HCT116 (cell line): ENCODE data around the gene AQP1. TPM values are rescaled to one million over a fixed set of nuclear protein-coding genes. Genes with fewer than 3 reads are reported as not detected.

Source experiments
- ATAC-seq: fragments of 200-7000 bp; cut with Tn5 transposase; 2 replicates; pipeline ENCODE4 v1.9.1; 2020; ENCODE audit warnings: mild to moderate bottlenecking, moderate library complexity
- BruUV-seq: library from RNA; stranded (reverse); fragments of 400-500 nt; replicated peaks from 2 replicates; lab custom pipeline; 2021; lab: Mats Ljungman, UMichigan
- CTCF ChIA-PET: fragments of 300-600 bp; sonication (Branson Sonifier 250); formaldehyde crosslinking; loops from one replicate; lab custom pipeline; 2021; ENCODE audit warnings: antibody characterized with exemption; lab: Charles Lee
- POLR2A ChIA-PET: fragments of 300-600, 350-600 bp; sonication (Branson Sonifier 250); formaldehyde crosslinking; loops from one replicate; lab custom pipeline; 2021; ENCODE audit warnings: antibody characterized with exemption; lab: Charles Lee
- RAD21 ChIA-PET, 2 experiments: fragments of 300-600 bp; sonication (Branson Sonifier 250); formaldehyde crosslinking; loops; one replicate each; lab custom pipeline; 2023; ENCODE audit warnings: low total read pairs in 2 of 2; ENCODE audit not compliant: uncharacterized antibody in 2 of 2, unreplicated experiment in 2 of 2, low non-redundant PET in 1 of 2; lab: Charles Lee
- DNase-seq: peaks from one replicate; pipeline ENCODE4 v3.0.0-alpha.2; 2010; ENCODE audit warnings: low read depth, low spot score
- H2AFZ ChIP-seq: fragments of 200-600 bp; shearing (Covaris generic), sonication (generic); 2 replicates; pipeline ENCODE4 v1.6.1; 2017; ENCODE audit warnings: low read depth, mixed run types, mixed read lengths, antibody characterized with exemption, low read length; ENCODE audit not compliant: poor library complexity, severe bottlenecking
- H3K27ac ChIP-seq: 2 replicates; pipeline ENCODE4 v1.5.1; 2012; ENCODE audit warnings: low read depth, low read length
- H3K27me3 ChIP-seq: fragments of 200-600 bp; sonication (generic); 2 replicates; pipeline ENCODE4 v1.6.1; 2016; ENCODE audit warnings: mixed run types, low read length, mixed read lengths; ENCODE audit not compliant: insufficient read depth
- H3K36me3 ChIP-seq, 2 experiments: fragments of 200-500 bp in 1 of 2; fragments of 200-600 bp in 1 of 2; sonication (Bioruptor generic) in 1 of 2; sonication (generic) in 1 of 2; 2 replicates each; pipeline versions ENCODE4 v1.5.1 to v1.6.1; 2014 to 2016; ENCODE audit warnings: low read length in 2 of 2, inconsistent platforms in 1 of 2, mixed read lengths in 1 of 2, mixed run types in 1 of 2; ENCODE audit not compliant: insufficient read depth in 2 of 2, control insufficient read depth in 1 of 2
- H3K4me1 ChIP-seq, 2 experiments: fragments of 200-600 bp in 1 of 2; sonication (generic) in 1 of 2; 2 replicates each; pipeline versions ENCODE4 v1.5.1 to v1.6.1; 2012 to 2017; ENCODE audit warnings: low read length in 2 of 2, inconsistent platforms in 1 of 2, mild to moderate bottlenecking in 1 of 2, mixed read lengths in 1 of 2, mixed run types in 1 of 2, moderate library complexity in 1 of 2; ENCODE audit not compliant: insufficient read depth in 2 of 2, control insufficient read depth in 1 of 2
- H3K4me2 ChIP-seq: fragments of 200-600 bp; sonication (generic); 2 replicates; pipeline ENCODE4 v1.6.1; 2017; ENCODE audit warnings: mixed run types, low read length, mixed read lengths
- H3K4me3 ChIP-seq, 2 experiments: fragments of 200-600 bp in 1 of 2; sonication (generic) in 1 of 2; replicated peaks in 1 of 2; 2 replicates each; pipeline ENCODE4 v1.5.1; 2011 to 2016; ENCODE audit warnings: low read length in 2 of 2, control low read depth in 1 of 2, low read depth in 1 of 2, mild to moderate bottlenecking in 1 of 2, mixed read lengths in 1 of 2, mixed run types in 1 of 2
- H3K79me2 ChIP-seq: fragments of 200-600 bp; sonication (generic); 2 replicates; pipeline ENCODE4 v1.6.1; 2017; ENCODE audit warnings: mild to moderate bottlenecking, mixed run types, low read length, moderate library complexity, mixed read lengths; ENCODE audit not compliant: insufficient read depth
- H3K9ac ChIP-seq: fragments of 200-600 bp; sonication (generic); 2 replicates; pipeline ENCODE4 v1.6.1; 2016; ENCODE audit warnings: low read length, mixed read lengths
- H3K9me2 ChIP-seq: fragments of 200-600 bp; sonication (generic), shearing (Covaris generic); 2 replicates; pipeline ENCODE4 v1.6.1; 2017; ENCODE audit warnings: mixed run types, mild to moderate bottlenecking, moderate library complexity; ENCODE audit not compliant: insufficient read depth
- H3K9me3 ChIP-seq, 2 experiments: fragments of 200-500 bp in 1 of 2; fragments of 200-600 bp in 1 of 2; sonication (Bioruptor generic) in 1 of 2; sonication (generic) in 1 of 2; 2 replicates each; pipeline ENCODE4 v1.6.1; 2014 to 2017; ENCODE audit warnings: low read length in 2 of 2, mixed read lengths in 2 of 2, inconsistent platforms in 1 of 2, low read depth in 1 of 2, mild to moderate bottlenecking in 1 of 2, mixed run types in 1 of 2, moderate library complexity in 1 of 2; ENCODE audit not compliant: control insufficient read depth in 1 of 2, insufficient read depth in 1 of 2
- H4K20me1 ChIP-seq: fragments of 200-600 bp; sonication (generic), shearing (Covaris generic); 2 replicates; pipeline ENCODE4 v1.6.1; 2017; ENCODE audit warnings: mixed run types, mild to moderate bottlenecking, moderate library complexity; ENCODE audit not compliant: insufficient read depth
- CBX3 ChIP-seq: IDR thresholded peaks from 2 replicates; pipeline ENCODE4 v1.6.1; 2012; ENCODE audit warnings: low read depth
- CEBPB ChIP-seq: IDR thresholded peaks from 2 replicates; pipeline ENCODE4 v1.6.1; 2012; ENCODE audit warnings: low read depth
- ELF1 ChIP-seq: IDR thresholded peaks from 2 replicates; pipeline ENCODE4 v1.6.1; 2012; ENCODE audit warnings: low read depth, borderline replicate concordance
- EZH2 ChIP-seq: fragments of 200-600 bp; sonication (generic); IDR thresholded peaks from 2 replicates; pipeline ENCODE4 v1.6.1; 2017; ENCODE audit warnings: antibody characterized with exemption, mixed run types
- FOSL1 ChIP-seq: IDR thresholded peaks from 2 replicates; pipeline ENCODE4 v1.6.1; 2012; ENCODE audit warnings: low read depth
- JUND ChIP-seq: IDR thresholded peaks from 2 replicates; pipeline ENCODE4 v1.6.1; 2012
- POLR2A ChIP-seq: IDR thresholded peaks from 2 replicates; pipeline ENCODE4 v1.7.0; 2011; ENCODE audit warnings: borderline replicate concordance; ENCODE audit not compliant: insufficient read depth, insufficient read length; ENCODE audit errors: extremely low read depth
- POLR2AphosphoS5 ChIP-seq: IDR thresholded peaks from 2 replicates; pipeline ENCODE4 v1.6.1; 2011; ENCODE audit warnings: mild to moderate bottlenecking, low read depth, low read length, moderate library complexity
- SIN3A ChIP-seq: IDR thresholded peaks from 2 replicates; pipeline ENCODE4 v1.6.1; 2012; ENCODE audit warnings: low read depth
- SP1 ChIP-seq: IDR thresholded peaks from 2 replicates; pipeline ENCODE4 v1.6.1; 2012; ENCODE audit warnings: low read depth
- SRF ChIP-seq: IDR thresholded peaks from 2 replicates; pipeline ENCODE4 v1.6.1; 2012; ENCODE audit warnings: low read depth
- YY1 ChIP-seq: IDR thresholded peaks from 2 replicates; pipeline ENCODE4 v1.6.1; 2011; ENCODE audit warnings: low read length, low read depth, moderate library complexity, mild to moderate bottlenecking; ENCODE audit not compliant: insufficient replicate concordance; ENCODE audit errors: extremely low read depth
- ZFX ChIP-seq: fragments of 450-650 bp; IDR thresholded peaks from 2 replicates; pipeline ENCODE4 v1.6.1; 2017
- ZNF274 ChIP-seq: fragments of 200-500 bp; sonication (Bioruptor generic); IDR thresholded peaks from 2 replicates; pipeline ENCODE4 v1.6.1; 2014; ENCODE audit warnings: mild to moderate bottlenecking, low read depth, low read length, inconsistent platforms
- intact Hi-C: fragments of 100-400 bp; cut with micrococcal nuclease; formaldehyde crosslinking; loops from 2 replicates; pipeline ENCODE4 v1.10.0; 2022
- total RNA-seq: library from RNA; stranded (reverse); gene quantifications from one replicate; pipeline ENCODE4 v1.2.1, GENCODE V29; 2021; ENCODE audit not compliant: unreplicated experiment
- TF ChIP-seq, protein P1 (sequence below): IDR thresholded peaks from 2 replicates; pipeline ENCODE4 v1.6.1; 2012
- TF ChIP-seq, protein P2 (sequence below): IDR thresholded peaks from 2 replicates; pipeline ENCODE4 v1.6.1; 2012

AQP1 gene
- total RNA-seq, 1 experiment from 2014 or later = 2.0 TPM

DNA sequence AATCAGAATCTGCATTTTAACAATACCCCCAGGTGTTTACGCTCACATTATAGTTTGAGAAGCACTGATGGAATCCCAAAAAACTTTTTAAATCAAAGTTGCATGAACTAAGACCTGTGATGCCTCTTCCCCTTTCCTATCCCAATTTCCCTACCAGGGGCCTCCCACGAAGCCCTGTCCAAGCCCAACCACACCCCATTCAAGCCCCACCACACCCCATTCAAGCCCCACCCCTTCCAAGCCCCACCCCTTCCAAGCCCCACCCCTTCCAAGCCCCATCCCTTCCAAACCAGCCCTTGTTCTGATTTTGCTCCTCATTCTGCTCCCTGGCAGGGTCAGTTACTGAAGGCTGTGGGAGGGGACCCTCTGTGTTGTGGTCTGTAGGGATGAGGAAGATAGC, 9.8 kb upstream of the AQP1 start (continued):
- TF ChIP-seq POLR2AphosphoS5 (no peak), SIN3A (no peak)

DNA sequence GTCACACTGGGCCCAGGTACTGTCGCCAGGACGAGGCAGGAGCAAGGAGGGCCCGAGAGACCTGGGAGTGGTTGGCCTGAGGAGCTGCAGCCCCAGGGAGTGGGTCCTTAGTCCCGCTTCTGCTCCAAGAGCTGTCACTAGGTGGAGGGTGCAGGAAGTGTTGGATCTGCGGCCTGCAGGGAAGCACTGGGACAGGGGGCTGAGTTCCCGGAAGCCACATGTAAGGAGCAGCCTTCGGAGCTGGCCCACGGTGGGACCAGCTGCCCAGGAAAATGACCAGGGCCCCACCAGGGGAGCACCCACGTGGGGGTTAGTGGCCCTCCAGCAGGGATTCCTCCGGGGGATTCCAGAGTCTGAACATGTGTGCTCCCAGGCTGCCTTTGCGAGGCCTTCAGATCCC, 9.2 kb upstream of the AQP1 start:
- RAD21 ChIA-PET = interaction anchor here in 1 of 2 experiments (0.6 kb wide), 1 partner anchor 212 kb away, joined by 4 read pairs; no protein-coding TSS in a partner anchor
- no peak overlapping the region for H2AFZ ChIP-seq
- no peak for TF ChIP-seq JUND
- TF ChIP-seq, protein P1, sequence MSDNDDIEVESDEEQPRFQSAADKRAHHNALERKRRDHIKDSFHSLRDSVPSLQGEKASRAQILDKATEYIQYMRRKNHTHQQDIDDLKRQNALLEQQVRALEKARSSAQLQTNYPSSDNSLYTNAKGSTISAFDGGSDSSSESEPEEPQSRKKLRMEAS = no peak
- no peak for TF ChIP-seq ZFX
- TF ChIP-seq CBX3 = no peak
- no peak for TF ChIP-seq SP1
- TF ChIP-seq POLR2A = no peak
- TF ChIP-seq ELF1 = no peak
- no peak for TF ChIP-seq YY1
- no peak for TF ChIP-seq EZH2
- TF ChIP-seq, protein P2, sequence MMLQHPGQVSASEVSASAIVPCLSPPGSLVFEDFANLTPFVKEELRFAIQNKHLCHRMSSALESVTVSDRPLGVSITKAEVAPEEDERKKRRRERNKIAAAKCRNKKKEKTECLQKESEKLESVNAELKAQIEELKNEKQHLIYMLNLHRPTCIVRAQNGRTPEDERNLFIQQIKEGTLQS = no peak
- no peak for TF ChIP-seq FOSL1
- no peak for TF ChIP-seq POLR2AphosphoS5
- no peak for TF ChIP-seq SIN3A
- TF ChIP-seq CEBPB = no peak
- TF ChIP-seq SRF = no peak
- no peak for TF ChIP-seq ZNF274
- no TSS peak for BruUV-seq
- H3K4me1 ChIP-seq = peaks cover 2 to 14% of the 10 kb centered on the region in 2 experiments; a peak in 2 of 4 replicates
- no peak for ATAC-seq
- no peaks in the 10 kb centered on the region for H3K27me3 ChIP-seq
- CTCF ChIA-PET = no interaction called here
- intact Hi-C loops = no loop called here
- H3K9ac ChIP-seq = no peak overlapping the region
- no peaks in the 10 kb centered on the region for H3K36me3 ChIP-seq
- POLR2A ChIA-PET = no interaction called here
- no peak overlapping the region for H3K27ac ChIP-seq
- H4K20me1 ChIP-seq = no peaks in the 10 kb centered on the region
- no peak overlapping the region for H3K4me2 ChIP-seq
- DNase-seq = no peak
- no peaks in the 10 kb centered on the region for H3K9me3 ChIP-seq
- H3K79me2 ChIP-seq = no peaks in the 10 kb centered on the region
- H3K4me3 ChIP-seq = no peak overlapping the region
- H3K9me2 ChIP-seq = no peaks in the 10 kb centered on the region
